ENCODE measurements around the gene LSAMP. TPM values are rescaled to one million over a fixed set of nuclear protein-coding genes. Genes with fewer than 3 reads are reported as not detected.

The LSAMP gene
- total and polyA plus RNA-seq, 9 of the 15 experiments (the other 6 are each of a cell fraction or from before 2014, with no cell fraction given) = 0.09 to 0.11 TPM; not detected in 7

DNA sequence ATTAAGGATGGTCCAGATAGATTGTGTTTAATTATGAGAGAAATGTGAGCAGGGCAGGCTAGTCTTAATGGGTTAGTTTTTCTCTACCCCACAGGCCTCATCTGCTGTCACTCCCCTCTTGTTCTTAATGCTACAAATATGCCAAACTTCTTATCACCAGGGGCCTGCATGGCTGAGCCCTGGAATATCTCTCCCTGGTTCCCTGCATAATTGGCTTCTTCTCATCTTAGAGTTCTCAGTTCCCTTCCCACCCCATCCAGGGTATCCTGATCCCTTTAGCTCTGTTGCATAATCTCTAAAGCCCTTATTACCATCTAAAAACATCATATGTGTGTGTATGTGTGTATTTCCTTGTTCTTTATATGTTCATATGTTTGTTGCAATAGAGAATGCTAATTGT, 279.6 kb downstream of the LSAMP start (continued):
- TF ChIP-seq, protein P1, sequence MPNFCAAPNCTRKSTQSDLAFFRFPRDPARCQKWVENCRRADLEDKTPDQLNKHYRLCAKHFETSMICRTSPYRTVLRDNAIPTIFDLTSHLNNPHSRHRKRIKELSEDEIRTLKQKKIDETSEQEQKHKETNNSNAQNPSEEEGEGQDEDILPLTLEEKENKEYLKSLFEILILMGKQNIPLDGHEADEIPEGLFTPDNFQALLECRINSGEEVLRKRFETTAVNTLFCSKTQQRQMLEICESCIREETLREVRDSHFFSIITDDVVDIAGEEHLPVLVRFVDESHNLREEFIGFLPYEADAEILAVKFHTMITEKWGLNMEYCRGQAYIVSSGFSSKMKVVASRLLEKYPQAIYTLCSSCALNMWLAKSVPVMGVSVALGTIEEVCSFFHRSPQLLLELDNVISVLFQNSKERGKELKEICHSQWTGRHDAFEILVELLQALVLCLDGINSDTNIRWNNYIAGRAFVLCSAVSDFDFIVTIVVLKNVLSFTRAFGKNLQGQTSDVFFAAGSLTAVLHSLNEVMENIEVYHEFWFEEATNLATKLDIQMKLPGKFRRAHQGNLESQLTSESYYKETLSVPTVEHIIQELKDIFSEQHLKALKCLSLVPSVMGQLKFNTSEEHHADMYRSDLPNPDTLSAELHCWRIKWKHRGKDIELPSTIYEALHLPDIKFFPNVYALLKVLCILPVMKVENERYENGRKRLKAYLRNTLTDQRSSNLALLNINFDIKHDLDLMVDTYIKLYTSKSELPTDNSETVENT (CRISPR knock-in tag; IDR thresholded peaks at IDR 0.05) = no peak
- TF ChIP-seq JUNB (CRISPR knock-in tag; conservative IDR thresholded peaks at IDR 0.05) (no peak), ZNF707 (CRISPR knock-in tag; conservative IDR thresholded peaks at IDR 0.05) (no peak), ZSCAN29 (IDR thresholded peaks at IDR 0.05) (no peak)

DNA sequence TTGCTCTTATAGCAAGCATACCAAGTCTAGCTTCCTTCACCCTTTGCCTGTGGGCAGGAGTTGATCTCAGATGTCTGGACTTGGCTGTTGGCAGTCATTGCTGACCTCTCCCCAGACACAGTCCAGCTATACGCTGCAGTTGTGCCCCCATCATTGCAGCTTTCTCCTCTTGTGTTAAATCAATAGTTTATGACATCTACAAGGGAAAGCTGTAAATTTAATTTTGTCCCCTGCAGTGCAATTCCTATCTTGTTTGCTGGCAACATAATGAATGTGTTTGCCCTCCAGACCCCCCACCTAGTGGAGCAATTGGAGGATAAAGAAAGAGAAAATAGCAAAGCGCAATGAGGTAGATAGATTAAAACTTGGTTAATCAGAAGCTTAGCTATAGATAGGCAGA, 280.2 kb downstream of the LSAMP start:
- no peaks in the 10 kb centered on the region for H3K9me1 ChIP-seq (ENCODE audit: control insufficient read depth, insufficient read depth, low read length)
- TF ChIP-seq, protein P2, sequence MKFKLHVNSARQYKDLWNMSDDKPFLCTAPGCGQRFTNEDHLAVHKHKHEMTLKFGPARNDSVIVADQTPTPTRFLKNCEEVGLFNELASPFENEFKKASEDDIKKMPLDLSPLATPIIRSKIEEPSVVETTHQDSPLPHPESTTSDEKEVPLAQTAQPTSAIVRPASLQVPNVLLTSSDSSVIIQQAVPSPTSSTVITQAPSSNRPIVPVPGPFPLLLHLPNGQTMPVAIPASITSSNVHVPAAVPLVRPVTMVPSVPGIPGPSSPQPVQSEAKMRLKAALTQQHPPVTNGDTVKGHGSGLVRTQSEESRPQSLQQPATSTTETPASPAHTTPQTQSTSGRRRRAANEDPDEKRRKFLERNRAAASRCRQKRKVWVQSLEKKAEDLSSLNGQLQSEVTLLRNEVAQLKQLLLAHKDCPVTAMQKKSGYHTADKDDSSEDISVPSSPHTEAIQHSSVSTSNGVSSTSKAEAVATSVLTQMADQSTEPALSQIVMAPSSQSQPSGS (CRISPR knock-in tag; IDR thresholded peaks at IDR 0.05) = no peak
- TF ChIP-seq NR2C2 (CRISPR knock-in tag; IDR thresholded peaks at IDR 0.05) (no peak), NR2C2 (tag; IDR thresholded peaks at IDR 0.05) (no peak)
- no peaks in the 10 kb centered on the region for H4K20me1 ChIP-seq (replicated peaks; ENCODE audit: control insufficient read depth, insufficient read depth, low read length)
- intact Hi-C loops (cut with micrococcal nuclease) = no loop called here
- DNase-seq (ENCODE audit: extremely low read depth in 1 of 4, low spot score in 3 of 4) (no peak), ATAC-seq (no peak), FAIRE-seq (no peak)
- no peaks in the 10 kb centered on the region for H3K79me2 ChIP-seq (ENCODE audit: control insufficient read depth, insufficient read depth, low read length)
- H3K4me1 ChIP-seq (replicated peaks in 1 of 2; ENCODE audit: control insufficient read depth in 2 of 2, insufficient read depth in 2 of 2, low read length in 2 of 2) = no peaks in the 10 kb centered on the region
- POLR2A ChIA-PET = no interaction called here
- no peak overlapping the region for H3K9ac ChIP-seq (ENCODE audit: insufficient read depth in 1 of 2, low read depth in 2 of 2, low read length in 2 of 2)
- in situ Hi-C loops (cut with MboI) = no loop called here
- H3K27me3 ChIP-seq (ENCODE audit: control insufficient read depth in 2 of 2, insufficient read depth in 2 of 2, low read length in 2 of 2) = no peaks in the 10 kb centered on the region
- H2AFZ ChIP-seq (ENCODE audit: low read depth, low read length) = no peak overlapping the region
- CTCF ChIA-PET (ENCODE audit: low intra/inter-chr PET ratio) = no interaction called here
- H3K4me3 ChIP-seq = no peak overlapping the region
- BruUV-seq (replicated peaks) = no TSS peak
- 25% methylated on average over 2 of the region's 2 CpGs for WGBS (ENCODE audit: insufficient coverage, low coverage, missing lambda C conversion rate)
- no peak overlapping the region for H3K27ac ChIP-seq (ENCODE audit: extremely low read depth, low read depth, low read length)
- no peaks in the 10 kb centered on the region for H3K9me3 ChIP-seq (replicated peaks; ENCODE audit: control insufficient read depth, insufficient read depth, low read depth, low read length)
- no peaks in the 10 kb centered on the region for H3K36me3 ChIP-seq (ENCODE audit: control insufficient read depth, insufficient read depth, low read length)
- no peak overlapping the region for H3K4me2 ChIP-seq (ENCODE audit: insufficient read depth, low read length)
